Stimulated activated CD8-positive, alpha-beta memory T cell treated with anti-CD3 and anti-CD28 coated beads, Interleukin-12 subunit alpha, Interleukin-12 subunit beta, amount 100 ng/mL, for 24 hours (primary cell): Measurements from ENCODE around the gene GALNT11.
"Not testable (repeated sequence)": the region's sequence is repeated elsewhere in the genome, so short reads cannot be mapped to it uniquely, and the experiment has no call there.

Experiments used
- DNase-seq: peaks from one replicate; pipeline ENCODE4 v3.0.0-alpha.2; 2020; ENCODE audit errors: extremely low read depth

Gene GALNT11

DNA sequence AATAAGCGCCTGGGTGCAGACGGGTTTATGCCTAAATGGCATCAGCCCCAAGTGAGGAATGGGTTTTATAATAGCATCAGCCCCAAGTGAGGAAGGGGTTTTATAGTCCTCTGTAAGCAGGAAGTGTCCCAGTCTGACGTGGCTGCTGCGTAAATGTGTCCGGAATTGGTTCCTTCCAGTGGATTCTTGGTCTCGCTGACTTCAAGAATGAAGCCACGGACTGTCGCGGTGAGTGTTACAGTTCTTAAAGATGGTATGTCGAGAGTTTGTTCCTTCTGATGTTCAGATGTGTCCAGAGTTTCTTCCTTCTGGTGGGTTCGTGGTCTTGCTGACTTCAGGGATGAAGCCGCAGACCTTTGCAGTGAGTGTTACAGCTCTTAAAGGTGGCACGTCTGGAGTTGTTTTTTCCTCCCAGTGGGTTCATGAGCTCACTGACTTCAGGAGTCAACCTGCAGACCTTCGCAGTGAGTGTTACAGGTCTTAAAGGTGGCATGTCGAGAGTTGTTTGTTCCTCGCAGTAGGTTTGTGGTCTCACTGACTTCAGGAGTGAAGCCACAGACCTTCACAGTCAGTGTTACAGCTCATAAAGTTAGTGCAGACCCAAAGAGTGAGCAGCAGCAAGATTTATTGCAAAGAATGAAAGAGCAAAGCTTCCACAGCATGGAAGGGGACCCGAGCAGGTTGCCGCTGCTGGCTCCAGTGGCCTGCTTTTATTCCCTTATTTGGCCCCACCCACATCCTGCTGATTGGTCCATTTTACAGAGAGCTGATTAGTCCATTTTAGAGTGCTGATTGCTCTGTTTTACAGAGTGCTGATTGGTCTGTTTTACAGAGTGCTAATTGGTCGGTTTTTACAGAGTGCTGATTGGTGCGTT, 2.3 kb downstream of the GALNT11 start:
- DNase-seq, result not testable (repeated sequence)

DNA sequence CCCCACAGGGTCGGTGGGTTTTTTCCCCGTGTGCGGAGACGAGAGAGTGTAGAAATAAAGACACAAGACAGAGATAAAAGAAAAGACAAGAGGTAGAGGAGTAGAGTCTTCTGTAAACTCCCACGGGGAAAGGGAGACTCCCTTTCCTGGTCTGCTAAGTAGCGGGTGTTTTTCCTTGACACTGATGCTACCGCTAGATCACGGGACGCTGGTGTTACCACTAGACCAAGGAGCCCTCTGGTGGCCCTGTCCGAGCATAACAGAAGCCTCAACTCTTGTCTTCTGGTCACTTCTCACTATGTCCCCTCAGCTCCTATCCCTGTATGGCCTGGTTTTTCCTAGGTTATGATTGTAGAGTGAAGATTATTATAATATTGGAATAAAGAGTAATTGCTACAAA, 4.6 kb downstream of the GALNT11 start:
- not testable (repeated sequence) for DNase-seq

DNA sequence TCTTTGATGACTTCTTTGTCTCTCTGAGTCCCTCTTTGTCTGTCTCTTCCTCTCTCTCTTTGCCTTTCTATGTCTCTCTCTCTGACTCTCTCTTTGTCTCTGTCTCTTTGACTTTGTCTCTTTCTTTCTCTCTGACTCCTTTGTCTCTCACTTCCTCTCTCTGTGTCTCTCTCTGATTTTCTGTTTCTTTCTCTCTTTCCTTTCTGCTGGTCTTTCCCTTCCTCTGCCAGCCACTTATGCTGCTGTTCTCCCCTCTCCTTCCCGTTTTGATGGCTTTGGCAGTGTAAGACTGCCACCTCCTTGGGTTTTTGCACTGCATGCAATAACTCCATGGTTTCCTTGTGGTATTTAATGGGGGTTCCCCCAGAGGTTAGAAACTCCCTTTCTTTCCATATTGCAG, 5.2 kb downstream of the GALNT11 start:
- DNase-seq, result not testable (repeated sequence)

DNA sequence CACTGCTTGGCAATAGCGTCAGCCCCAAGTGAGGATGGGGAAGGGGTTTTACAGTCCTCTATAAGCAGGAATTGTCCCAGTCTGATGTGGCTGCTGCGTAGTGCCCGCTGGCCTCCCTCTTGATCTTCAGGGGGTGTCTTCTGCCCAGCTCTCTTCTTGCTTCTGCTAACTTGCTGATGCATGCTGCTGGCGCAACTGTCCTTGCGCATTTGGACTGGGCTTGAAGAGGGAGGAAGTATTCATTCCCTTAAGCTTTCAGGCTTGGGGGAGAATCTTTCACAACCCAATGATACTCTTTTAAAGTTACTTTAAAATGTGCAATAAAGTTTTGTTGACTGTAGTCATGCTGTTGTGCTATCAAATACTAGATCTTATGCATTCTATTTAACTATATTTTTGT, 10.3 kb downstream of the GALNT11 start:
- no peak for DNase-seq

DNA sequence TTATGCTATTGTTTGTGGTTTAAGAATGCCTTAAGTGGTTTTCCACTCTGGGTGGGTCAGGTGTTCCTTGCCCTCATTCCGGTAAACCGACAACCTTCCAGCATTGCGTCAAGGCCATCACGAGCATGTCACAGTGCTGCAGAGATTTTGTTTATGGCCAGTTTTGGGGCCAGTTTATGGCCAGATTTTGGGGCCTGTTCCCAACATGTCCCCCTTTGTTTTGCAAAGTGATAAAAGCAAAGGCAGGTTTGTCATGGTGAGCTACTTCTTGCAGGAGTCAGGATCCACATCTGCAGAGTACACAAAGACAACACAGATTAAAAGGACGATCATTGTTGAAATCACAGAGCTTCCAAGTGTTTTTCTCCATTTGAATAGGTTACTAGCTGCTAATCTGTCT, 12.9 kb downstream of the GALNT11 start:
- DNase-seq, result not testable (repeated sequence)

DNA sequence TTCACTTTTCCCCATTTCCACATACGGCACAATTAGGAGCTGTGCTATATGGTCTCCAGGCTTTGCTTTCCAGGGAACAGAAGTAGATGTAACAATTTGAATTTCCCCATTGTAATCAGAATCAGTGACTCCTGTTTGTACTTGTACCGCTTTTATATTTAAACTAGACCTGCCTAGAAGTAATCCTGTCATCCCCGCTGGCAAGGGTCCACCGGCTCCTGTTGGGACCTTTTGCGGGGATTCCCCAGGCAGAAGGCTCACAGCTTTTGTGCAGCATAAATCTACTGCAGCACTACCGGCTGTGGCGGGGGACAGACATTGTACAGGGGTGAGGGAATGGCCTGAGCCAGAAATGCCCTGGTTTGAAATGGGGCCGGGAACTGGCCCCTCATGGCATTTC, 17.6 kb downstream of the GALNT11 start:
- not testable (repeated sequence) for DNase-seq

DNA sequence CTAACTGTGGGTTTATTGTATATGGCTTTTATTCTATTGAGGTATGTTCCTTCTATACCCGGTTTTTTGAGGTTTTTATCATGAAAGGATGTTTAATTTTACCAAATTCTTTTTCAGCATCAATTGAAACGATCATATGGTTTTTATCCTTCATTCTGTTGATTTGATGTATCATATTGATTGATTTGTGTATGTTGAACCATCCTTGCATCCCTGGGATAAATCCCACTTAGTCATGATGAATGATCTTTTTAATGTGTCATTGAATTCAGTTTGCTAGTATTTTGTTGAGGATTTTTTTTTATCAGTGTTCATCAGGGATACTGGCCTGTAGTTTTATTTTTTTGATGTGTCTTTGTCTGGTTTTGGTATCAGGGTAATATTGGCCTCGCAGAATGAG, 19.4 kb downstream of the GALNT11 start:
- DNase-seq, result not testable (repeated sequence)

DNA sequence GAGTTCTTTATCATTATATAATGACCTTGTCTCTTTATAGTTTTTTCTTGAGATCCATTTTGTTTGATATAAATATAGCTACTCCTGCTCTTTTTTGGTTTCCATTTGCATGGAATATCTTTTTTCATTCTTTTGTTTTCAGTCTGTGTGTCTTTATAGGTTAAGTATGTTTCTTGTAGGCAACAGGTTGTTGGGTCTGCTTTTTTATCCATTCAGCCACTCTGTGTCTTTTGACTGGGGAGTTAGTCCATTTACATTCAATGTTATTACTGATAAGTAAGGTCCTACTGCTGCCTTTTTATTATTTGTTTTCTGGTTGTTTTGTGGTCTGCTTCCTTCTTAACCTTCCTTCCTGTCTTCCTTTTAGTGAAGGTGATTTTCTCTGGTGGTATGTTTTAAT, 21.1 kb downstream of the GALNT11 start:
- no peak for DNase-seq

DNA sequence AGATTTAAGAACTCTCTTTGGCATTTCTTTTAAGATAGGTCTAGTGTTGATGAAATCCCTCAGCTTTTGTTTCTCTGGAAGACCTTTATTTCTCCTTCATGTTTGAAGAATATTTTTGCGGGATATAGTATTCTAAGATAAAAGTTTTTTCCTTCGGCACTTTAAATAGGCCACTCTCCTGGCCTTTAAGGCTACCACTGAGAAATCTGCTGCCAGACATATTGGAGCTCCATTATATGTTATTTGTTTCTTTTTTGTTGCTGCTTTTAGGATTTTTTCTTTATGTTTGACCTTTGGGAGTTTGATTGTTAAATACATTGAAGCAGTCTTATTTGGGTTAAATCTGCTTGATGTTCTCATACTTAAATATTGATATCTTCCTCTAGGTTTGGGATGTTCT, 22.6 kb downstream of the GALNT11 start:
- DNase-seq, result no peak

DNA sequence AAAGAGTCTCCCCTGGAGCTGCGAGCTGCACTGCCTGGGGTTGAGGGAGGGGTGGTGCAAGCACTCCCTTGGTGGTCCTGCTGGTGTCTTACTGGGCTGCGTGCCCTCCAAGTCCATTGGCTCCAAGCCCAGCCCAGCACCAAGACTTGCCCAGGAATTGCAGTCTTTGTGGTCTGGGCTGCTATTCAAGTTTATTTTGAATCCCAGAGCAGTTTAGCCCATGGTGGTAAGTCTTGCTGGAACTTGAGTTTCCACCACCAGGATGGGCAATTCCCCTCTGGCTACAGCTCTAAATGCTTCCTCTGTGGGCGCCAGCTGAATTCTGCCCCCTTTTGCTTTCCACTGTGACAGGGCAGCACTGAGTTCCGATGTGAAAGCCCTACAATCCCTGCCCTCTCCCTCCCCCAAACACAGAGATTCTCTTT, 25.1 kb downstream of the GALNT11 start:
- no peak for DNase-seq

DNA sequence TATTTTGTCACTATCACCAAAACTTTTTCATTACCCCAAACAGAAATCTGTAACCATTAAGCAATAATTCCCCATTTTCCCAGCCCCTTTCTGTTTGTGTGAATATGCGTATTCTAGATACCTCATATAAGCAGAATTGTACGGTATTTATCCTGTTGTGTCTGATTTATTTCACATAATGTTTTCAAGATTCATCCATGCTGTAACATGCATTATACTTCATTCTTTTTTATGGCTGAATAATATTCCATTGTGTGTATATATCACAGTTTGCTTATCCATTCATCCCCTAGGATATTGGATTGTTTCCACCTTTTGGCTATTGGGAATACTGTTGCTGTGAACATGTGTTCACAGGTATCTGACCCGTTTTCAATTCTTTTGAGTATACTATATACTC, 26.5 kb downstream of the GALNT11 start:
- DNase-seq, result no peak

DNA sequence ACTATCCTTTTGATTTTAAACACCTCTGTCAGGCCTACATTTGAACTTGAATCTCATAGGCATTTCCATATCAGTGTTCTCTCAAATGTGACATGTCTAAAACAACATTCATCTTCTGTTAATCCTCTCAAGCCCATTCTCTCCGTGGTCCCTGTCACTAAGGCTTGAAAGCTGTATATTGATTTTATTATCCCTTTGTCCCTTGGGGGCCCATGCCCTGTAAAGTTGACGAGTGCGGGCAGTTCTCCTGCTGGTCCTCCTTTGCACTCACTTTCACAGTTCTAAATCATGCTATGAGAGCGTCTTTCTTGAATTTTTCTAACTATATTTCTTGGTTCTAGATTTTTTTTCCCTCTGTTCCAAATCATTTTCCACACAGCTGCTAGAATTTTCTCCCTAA, 27.3 kb downstream of the GALNT11 start:
- no peak for DNase-seq

DNA sequence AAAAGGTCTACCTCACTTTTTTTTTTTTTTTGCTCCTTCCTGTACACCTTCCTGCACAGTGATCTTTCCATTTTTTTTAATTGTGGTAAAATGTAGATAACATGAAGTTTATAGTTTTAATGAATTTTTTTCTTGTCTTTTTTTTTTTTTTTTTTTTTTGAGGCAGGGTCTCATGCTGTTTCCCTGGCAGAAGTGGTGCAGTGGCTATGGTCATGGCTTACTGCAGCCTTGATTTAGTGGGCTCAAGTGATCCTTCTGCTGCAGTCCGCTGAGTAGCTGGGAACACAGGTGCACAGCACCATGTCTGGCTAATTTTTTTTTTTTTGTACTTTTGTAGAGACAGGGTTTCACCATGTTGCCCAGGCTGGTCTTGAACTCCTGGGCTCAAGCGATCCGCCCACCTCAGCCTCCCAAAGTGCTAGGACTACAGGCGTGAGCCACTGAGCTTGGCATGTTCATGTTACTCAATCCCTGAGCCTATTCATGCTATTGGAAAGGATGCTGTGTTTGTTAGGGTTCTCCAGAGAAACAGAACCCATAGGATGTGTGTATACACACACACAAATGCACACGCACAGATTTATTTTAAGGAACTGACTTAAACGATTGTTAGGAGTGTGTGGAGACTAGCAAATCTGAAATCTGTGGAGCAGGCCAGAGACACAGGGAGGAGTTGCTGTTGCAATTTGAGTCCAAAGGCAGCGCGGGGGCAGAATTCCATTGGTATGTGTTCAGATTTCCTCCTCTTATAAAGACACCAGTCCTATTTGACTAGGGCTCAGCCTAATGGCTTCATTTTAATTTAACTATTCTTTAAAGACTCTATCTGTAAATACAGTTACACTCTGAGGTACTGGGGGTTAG, 29.1 kb downstream of the GALNT11 start:
- no peak for DNase-seq

DNA sequence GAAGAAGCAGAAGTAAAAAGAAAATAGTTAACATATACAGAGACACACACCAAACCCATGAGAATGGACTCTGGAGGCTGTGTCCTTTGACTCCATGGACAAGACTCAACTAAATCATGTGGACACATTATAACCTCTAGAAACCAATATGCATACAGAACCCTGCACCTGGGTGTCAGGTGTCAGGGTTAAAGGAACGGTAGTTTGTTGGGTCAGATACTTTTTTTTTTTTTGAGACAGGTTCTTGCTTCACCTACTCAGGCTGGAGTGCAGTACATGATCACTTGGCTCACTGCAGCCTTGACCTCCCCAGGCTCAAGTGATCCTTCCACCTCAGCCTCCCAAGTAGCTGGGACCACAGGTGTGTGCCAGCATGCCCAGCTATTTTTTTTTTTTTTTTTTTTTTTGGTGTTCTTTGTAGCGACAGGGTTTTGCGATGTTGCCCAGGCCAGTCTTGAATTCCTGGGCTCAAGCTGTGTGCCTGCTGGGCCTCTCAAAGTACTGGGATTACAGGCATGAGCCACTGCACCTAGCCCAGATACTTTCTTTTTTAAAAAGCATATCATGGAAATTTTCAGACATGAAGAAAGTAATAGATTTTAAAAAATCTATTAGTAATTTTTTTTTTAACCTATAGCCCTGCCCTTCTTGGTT, 31.3 kb downstream of the GALNT11 start:
- no peak for DNase-seq

DNA sequence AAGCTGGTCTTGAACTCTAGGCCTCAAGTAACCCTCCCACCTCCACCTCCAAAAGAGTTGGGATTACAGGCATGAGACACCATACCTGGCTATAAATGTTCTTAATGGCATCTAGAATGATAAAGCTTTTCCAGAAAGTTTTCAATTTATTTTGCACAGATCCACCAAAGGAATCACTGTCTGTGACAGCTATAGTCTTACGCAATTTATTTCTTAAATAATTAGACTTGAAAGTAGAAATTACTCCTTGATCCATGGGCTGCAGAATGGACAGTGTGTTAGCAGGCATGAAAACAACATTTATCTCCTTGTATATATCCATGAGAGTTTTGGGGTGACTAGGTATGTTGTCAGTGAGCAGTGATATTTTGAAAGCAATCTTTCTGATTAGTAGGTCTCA, 33.8 kb downstream of the GALNT11 start:
- DNase-seq, result no peak

DNA sequence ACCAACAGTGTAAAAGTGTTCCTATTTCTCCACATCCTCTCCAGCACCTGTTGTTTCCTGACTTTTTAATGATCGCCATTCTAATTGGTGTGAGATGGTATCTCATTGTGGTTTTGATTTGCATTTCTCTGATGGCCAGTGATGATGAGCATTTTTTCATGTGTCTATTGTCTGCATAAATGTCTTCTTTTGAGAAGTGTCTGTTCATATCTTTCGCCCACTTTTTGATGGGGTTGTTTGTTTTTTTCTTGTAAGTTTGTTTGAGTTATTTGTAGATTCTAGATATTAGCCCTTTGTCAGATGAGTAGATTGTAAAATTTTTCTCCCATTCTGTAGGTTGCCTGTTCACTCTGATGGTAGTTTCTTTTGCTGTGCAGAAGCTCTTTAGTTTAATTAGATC, 35.6 kb downstream of the GALNT11 start:
- not testable (repeated sequence) for DNase-seq

DNA sequence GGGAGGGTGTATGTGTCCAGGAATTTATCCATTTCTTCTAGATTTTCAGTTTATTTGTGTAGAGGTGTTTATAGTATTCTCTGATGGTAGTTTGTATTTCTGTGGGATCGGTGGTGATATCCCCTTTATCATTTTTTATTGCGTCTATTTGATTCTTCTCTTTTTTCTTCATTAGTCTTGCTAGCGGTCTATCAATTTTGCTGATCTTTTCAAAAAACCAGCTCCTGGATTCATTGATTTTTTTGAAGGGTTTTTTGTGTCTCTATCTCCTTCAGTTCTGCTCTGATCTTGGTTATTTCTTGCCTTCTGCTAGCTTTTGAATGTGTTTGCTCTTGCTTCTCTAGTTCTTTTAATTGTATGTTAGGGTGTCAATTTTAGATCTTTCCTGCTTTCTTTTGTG, 37.7 kb downstream of the GALNT11 start:
- not testable (repeated sequence) for DNase-seq

DNA sequence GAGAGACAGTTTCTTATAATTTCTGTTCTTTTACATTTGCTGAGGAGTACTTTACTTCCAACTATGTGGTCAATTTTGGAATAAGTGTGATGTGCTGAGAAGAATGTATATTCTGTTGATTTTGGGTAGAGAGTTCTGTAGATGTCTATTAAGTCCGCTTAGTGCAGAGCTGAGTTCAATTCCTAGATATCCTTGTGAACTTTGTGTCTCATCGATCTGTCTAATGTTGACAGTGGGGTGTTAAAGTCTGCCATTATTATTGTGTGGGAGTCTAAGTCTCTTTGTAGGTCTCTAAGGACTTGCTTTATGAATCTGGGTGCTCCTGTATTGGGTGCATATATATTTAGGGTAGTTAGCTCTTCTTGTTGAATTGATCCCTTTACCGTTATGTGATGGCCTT, 38.3 kb downstream of the GALNT11 start:
- DNase-seq, result not testable (repeated sequence)

DNA sequence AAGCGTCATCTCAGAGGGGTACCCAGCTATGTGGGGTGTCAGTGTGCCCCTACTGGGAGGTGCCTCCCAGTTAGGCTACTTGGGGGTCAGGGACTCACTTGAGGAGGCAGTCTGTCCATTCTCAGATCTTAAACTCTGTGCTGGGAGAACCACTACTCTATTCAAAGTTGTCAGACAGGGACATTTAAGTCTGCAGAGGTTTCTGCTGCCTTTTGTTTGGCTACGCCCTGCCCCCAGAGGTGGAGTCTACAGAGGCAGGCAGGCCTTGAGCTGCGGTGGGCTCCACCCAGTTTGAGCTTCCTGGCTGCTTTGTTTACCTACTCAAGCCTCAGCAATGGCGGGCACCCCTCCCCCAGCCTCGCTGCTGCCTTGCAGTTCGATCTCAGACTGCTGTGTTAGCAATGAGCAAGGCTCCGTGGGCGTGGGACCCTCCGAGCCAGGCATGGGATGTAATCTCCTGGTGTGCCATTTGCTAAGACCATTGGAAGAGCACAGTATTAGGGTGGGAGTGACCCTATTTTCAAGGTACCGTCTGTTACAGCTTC, 40.4 kb downstream of the GALNT11 start:
- DNase-seq, result not testable (repeated sequence)

DNA sequence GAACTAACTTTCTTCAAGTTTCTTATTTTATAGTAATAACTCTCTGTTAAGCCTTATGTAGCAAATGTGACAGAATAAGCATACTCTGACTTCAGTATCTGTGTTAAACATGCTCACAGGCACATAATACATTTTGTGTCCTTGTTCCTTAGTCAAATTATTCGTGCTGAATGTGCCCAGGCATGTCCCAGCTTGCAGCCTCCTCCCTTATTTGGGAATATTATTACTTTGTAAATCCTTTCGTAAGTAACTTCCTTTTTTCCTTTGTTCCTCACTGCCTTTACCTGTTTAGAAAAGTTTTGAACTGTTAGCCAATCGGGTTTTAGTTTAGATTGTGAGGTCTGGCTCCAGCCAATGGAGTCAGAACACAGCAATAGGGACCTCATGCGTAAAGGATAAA, 46.9 kb downstream of the GALNT11 start:
- DNase-seq, result no peak

DNA sequence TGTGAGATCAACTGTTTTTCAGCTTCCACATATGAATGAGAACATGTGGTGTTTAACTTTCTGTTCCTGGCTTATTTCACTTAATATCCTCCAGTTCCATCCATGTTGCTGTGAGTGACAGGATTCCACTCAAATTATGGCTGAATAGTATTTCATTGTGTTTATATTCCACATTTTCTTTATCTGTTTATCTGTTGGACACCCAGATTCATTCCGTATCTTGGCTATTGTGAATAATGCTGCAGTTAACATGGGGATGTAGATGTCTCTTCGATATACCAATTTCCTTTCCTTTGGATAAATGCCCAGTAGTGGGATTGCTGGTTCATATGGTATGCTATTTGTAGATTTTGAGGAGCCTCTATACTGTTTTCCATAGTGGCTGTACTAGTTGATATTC, 47.9 kb downstream of the GALNT11 start:
- no peak for DNase-seq

DNA sequence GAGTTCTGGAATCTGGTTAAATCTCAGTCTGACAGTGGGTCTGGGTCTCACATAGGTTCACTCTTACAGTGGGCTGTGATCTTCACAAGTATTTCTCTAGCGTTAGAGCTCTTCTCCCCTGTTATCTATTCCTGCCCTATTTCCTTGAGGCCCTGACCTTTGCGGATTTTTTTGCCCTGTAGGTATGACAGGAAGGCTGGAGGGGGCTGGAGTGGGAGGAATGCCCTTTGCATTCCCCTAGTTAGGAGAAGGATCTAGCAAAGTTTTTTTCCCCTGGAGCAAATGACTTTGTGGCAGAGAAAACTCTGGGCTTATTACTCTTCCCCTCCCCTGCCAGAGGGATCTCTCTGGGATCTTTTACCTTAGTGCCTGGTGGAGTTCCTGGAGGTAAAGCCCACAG, 49.2 kb downstream of the GALNT11 start:
- no peak for DNase-seq
